Activated CD4-positive, alpha-beta T cell treated with anti-CD3 and anti-CD28 coated beads, Interleukin-2, amount 50 U/mL, for 4 hours (primary cell): ENCODE results near the gene PRSS27.
"Not testable (repeated sequence)": the region's sequence is repeated elsewhere in the genome, so short reads cannot be mapped to it uniquely, and the experiment has no call there.

Experiments used
- DNase-seq, 2 experiments: peaks; one replicate each; pipeline ENCODE4 v3.0.0-alpha.2; 2020

Gene PRSS27

GRCh38 chr16:2692251-2692947 is 27.6 kb downstream of the PRSS27 start:
- no peak for DNase-seq

- no peak for DNase-seq
Measured at GRCh38 chr16:2691491-2692248, 28.4 kb downstream of the PRSS27 start.

- DNase-seq: no peak
Measured at GRCh38 chr16:2690852-2691251, 29.2 kb downstream of the PRSS27 start.

GRCh38 chr16:2689968-2690801 is 29.8 kb downstream of the PRSS27 start:
- DNase-seq: no peak

GRCh38 chr16:2689422-2689821 is 30.6 kb downstream of the PRSS27 start:
- not testable (repeated sequence) for DNase-seq

GRCh38 chr16:2687531-2688308 is 32.3 kb downstream of the PRSS27 start:
- no peak for DNase-seq

- DNase-seq: no peak
Measured at GRCh38 chr16:2686912-2687507, 33.0 kb downstream of the PRSS27 start.

- not testable (repeated sequence) for DNase-seq
Measured at GRCh38 chr16:2686075-2686474, 33.9 kb downstream of the PRSS27 start.

- DNase-seq: not testable (repeated sequence)
Measured at GRCh38 chr16:2683041-2683440, 37.0 kb downstream of the PRSS27 start.

GRCh38 chr16:2682209-2683021 is 37.6 kb downstream of the PRSS27 start, which contains the start of gene KCTD5:
Gene KCTD5 (plus strand): TSS chr16:2682523. CDS start chr16:2682549, 26 bp downstream.
- DNase-seq: peak; percentile 95 to 96

GRCh38 chr16:2680360-2680759 is 39.7 kb downstream of the PRSS27 start:
- DNase-seq: not testable (repeated sequence)

- DNase-seq: not testable (repeated sequence)
Measured at GRCh38 chr16:2679902-2680301, 40.1 kb downstream of the PRSS27 start.

GRCh38 chr16:2678206-2678965 is 41.6 kb downstream of the PRSS27 start:
- DNase-seq: not testable (repeated sequence)

- DNase-seq: not testable (repeated sequence)
Measured at GRCh38 chr16:2676937-2677336, 43.1 kb downstream of the PRSS27 start.

GRCh38 chr16:2675714-2676113 is 44.3 kb downstream of the PRSS27 start:
- DNase-seq: no peak

- no peak for DNase-seq
Measured at GRCh38 chr16:2675021-2675420, 45.0 kb downstream of the PRSS27 start.

GRCh38 chr16:2673066-2673999 is 46.7 kb downstream of the PRSS27 start:
- DNase-seq: peak; percentile 90 to 93

GRCh38 chr16:2671741-2672140 is 48.3 kb downstream of the PRSS27 start:
- no peak for DNase-seq

- DNase-seq: peak in 1 of 2 experiments; percentile 14
Measured at GRCh38 chr16:2671193-2671592, 48.8 kb downstream of the PRSS27 start.
